GM18868 (cell line): Measurements from ENCODE around the gene PIR.

Source experiments
- ATAC-seq: cut with Tn5 transposase; IDR thresholded peaks from one replicate; pipeline ENCODE4 v1.9.1; 2021; ENCODE audit warnings: mild to moderate bottlenecking, moderate library complexity; ENCODE audit not compliant: unreplicated experiment

PIR gene

GRCh38 chrX:15350329-15350996, 142.7 kb downstream of the PIR start:
- no peak for ATAC-seq

GRCh38 chrX:15349046-15349445, 144.1 kb downstream of the PIR start:
- no peak for ATAC-seq

GRCh38 chrX:15345976-15346375, 147.2 kb downstream of the PIR start:
- no peak for ATAC-seq

- ATAC-seq: no peak
Observed at GRCh38 chrX:15344106-15344505, 149.0 kb downstream of the PIR start.

GRCh38 chrX:15343075-15343476, 150.1 kb downstream of the PIR start:
- ATAC-seq: no peak

GRCh38 chrX:15340867-15341266, 152.3 kb downstream of the PIR start:
- ATAC-seq: no peak

GRCh38 chrX:15336023-15336413, 157.1 kb downstream of the PIR start:
- peak; percentile 20 for ATAC-seq

- peak; percentile 97 for ATAC-seq
Observed at GRCh38 chrX:15335135-15336022, 157.8 kb downstream of the PIR start, which contains the start of gene PIGA. PIGA (minus strand) TSS chrX:15335523; CDS start chrX:15331930, 3,593 bp downstream.
